Measurements from ENCODE around the gene ADARB1.

Gene ADARB1

GRCh38 chr21:45074818-45075595, 627 bp downstream of the ADARB1 start:
- DNase-seq: peak in 6 of 56 donors; percentile 8 to 41 (median 24)

- no peak for DNase-seq
Observed at GRCh38 chr21:45075596-45076244, 1.3 kb downstream of the ADARB1 start.

GRCh38 chr21:45076245-45076711, 1.9 kb downstream of the ADARB1 start:
- DNase-seq: no peak

DNA sequence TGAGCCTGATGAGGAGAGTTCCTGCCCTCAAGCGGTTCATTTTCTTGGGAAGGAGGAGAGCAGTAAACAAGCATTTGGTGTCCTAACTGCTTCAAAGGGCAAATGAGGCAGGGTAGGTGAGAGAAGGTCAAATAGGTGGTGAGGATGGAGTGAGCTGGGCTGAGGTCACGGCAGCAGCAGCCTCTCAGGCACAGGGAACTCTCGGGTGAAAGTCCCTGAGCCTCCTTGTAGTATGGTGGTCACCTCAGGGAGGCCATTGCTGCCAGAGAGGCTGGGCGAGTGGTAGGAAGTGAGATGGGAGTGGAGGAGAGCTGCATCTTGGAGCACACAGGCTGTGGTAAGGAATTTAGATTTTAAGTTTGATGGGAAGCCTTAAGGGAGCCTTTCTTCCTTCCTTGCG, 4.0 kb downstream of the ADARB1 start:
- no peak for DNase-seq

DNA sequence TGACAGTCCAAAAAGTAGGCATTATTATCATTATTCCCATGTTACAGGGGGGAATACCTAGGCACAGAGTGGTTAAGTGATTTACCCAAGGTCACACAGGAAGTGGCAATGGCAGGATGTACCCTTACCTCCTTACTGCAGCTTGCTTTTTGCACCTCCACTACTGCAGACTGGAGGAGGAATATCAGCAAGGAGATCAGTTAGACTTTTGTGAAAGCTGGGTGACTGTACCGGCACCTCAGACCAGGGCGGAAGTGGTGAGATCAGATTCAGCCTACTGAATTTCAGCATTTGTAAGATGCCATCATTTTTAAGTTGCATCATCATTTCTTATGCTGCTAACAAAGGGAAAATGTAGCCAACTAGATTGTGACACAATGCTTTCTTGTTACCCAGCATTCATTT, 4.5 kb downstream of the ADARB1 start:
- DNase-seq: no peak

DNA sequence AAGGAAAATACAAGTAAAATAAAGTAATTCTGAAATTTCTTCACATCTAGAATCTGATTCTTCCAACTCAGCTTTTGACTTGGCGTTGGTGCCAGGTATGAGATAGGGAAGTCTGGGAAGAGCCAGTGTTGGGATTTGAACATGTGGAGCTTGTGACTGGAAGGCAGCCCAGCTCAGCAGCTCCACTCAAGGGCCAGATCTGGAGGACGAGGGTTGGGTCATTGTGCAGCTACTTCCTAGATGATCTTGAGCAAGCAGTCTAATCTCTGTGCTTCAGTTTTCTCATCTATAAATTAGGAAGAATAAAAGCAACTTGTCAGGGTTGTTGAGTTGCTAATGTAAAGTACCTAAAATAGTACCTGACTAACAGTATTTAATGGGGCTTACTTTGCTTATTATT, 5.0 kb downstream of the ADARB1 start:
- DNase-seq: no peak

GRCh38 chr21:45080232-45080631, 5.9 kb downstream of the ADARB1 start:
- DNase-seq: no peak

GRCh38 chr21:45080639-45081414, 6.4 kb downstream of the ADARB1 start:
- no peak for DNase-seq

DNA sequence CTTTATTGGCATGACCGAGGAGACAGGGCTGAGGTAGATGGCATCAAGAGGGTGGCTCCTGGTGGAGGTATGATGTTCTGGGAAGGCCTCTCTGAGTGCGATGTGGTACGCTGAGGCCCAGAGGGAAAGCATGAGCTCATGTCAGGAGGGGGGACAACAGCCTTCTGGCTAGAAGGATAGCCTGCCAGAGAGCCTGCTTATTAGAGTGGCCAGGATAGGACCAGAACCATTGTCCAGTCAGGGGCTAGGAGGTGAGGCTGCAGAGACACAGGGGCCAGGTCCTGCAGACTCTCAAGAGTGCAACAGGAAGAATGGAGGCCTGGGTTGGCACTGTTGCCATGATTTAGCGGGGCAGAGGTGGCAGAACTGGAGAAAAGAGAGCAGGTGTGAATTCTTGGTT, 7.3 kb downstream of the ADARB1 start:
- no peak for DNase-seq

- DNase-seq: no peak
Observed at GRCh38 chr21:45082736-45083135, 8.4 kb downstream of the ADARB1 start.

GRCh38 chr21:45084121-45084520, 9.7 kb downstream of the ADARB1 start:
- no peak for DNase-seq

- no peak for DNase-seq
Observed at GRCh38 chr21:45084881-45085536, 10.6 kb downstream of the ADARB1 start.

GRCh38 chr21:45085700-45086099, 11.3 kb downstream of the ADARB1 start:
- DNase-seq: peak in 1 of 56 donors; percentile 23

DNA sequence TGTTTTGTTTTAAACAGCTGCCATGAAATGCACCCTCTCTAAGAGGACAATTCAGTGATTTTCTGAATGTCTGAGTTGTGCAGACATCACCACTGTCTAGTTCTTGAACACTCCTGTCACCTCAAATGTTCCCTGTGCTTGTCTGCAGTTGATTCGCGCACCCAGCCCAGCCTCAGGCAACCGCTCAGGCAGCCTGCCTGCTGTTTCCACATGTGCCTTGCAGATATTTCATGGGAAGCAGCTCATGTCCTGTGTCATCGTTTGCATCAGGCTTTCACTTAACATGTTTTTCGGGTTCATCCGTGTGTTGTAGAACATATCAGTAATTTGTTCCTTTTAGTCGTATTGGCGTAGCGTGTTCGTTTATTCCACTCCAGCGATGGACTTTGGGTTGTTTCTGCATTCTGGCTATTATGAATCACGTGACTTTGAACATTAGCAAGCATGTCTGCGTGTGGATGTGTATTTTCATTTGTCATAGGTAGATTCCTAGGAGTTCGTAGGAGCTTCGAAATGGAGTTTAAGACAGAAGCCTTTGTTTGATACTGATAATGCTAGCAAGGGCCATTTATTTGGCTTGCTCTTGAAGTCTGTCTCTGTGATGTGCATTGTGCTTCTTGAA, 12.1 kb downstream of the ADARB1 start:
- no peak for DNase-seq

GRCh38 chr21:45087022-45087823, 12.8 kb downstream of the ADARB1 start:
- DNase-seq: no peak

DNA sequence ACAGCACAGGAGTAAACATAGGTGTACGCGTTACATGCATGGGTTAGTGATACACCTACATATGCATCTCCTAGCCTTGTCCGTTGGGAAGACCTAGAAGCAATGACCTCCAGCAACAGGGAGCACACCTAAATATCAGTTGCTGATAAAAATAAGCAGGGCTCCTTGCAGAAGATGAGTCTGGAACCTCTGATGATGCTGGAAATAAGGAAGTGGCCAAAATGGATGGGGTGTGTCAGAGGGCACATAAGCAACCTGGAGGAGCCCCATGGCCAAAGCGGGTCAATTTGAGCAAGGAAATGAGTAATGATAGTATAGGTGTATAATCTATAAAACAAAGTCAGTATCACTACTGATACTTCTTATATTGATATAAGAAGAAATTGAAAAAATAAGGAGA, 13.7 kb downstream of the ADARB1 start:
- DNase-seq: no peak

DNA sequence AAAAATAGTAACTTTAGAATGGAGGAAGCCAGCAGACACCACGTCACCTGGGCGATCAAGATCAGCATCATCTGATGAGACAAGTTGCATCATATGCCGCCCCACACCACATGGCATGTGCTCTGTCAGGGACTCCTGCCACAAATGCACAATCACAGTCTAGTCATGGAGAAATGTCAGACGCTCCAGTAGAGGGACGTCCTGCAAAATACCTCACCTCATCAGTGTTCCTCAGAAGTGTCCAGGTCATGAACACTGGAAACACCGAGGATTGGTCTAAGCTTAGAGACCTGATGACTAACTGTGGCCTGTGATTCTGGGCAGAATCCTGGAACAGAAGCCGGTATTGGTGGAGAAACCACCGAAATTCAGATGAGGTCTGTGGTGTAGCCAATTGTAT, 14.3 kb downstream of the ADARB1 start:
- no peak for DNase-seq

DNA sequence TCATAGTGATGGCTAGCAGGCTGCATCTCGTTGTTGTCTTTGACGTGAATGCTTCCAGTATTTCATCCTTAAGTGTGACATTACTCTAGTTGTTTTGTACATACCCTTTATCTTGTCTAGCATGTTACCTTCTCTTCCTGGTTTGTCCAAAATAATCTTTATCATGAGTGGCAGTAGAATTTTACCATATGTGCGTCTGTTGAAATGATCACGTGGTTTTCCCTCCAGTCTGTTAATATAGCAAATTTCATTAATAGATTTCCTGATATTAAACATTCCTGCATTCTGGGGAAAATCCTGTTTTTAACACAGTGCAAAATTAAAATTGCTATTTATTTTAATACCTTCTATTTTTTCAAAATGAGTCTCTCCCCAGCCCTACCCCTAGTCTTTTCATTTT, 15.6 kb downstream of the ADARB1 start:
- no peak for DNase-seq

DNA sequence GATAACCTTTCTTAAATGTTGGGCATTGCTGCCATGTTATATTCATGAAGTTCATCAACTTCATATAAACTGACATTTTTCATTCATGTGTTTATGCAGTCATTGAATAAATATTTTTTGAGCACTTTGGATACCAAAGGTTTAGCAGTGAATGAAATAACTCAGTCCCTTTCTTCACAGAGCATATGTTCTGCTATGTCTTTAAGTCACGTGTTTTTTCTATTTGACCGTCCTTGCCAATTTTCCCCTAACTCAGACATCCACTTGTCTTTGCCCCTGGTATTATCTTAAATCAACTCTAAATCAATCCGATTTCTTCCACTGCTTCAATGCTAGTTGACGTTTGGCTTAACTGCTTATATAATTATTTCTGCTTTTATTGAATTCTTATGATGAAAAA, 16.6 kb downstream of the ADARB1 start:
- no peak for DNase-seq
